GM12892 (cell line): ENCODE measurements around the gene CLCC1.

Source experiments
- POLR2A ChIP-seq: IDR thresholded peaks from 2 replicates; pipeline ENCODE4 v1.6.1; 2011; ENCODE audit warnings: low read depth, low read length, control low read depth
- POLR2AphosphoS5 ChIP-seq: IDR thresholded peaks from 2 replicates; pipeline ENCODE4 v1.6.1; 2011; ENCODE audit warnings: low read depth, low read length, control low read depth
- TAF1 ChIP-seq: IDR thresholded peaks from 2 replicates; pipeline ENCODE4 v1.6.1; 2011; ENCODE audit warnings: low read depth, mild to moderate bottlenecking, control low read depth, low read length, borderline replicate concordance

DNA sequence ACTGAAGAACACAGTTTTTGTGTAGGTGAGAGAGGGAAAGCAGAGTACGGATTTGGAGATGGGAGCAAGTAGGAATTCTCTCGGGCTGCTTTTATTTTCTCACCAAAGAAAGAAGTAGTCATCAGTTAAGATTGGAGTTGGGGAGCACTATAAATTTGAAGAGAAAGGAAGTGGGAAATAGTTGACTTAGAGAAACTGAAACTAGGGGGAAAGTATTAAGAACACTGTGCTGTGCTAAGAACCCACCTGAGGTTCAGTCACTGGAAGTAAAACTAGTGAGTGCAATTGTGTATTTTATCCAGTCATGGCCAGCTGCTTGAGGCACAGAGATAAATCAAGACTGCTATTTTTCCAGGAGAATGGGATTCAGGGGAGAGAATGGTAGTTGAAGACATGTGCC lies 37.4 kb downstream of the CLCC1 start:
- TF ChIP-seq POLR2A = no peak
- no peak for TF ChIP-seq POLR2AphosphoS5
- no peak for TF ChIP-seq TAF1
